ENCODE data around the gene RGS3.

Gene RGS3

DNA sequence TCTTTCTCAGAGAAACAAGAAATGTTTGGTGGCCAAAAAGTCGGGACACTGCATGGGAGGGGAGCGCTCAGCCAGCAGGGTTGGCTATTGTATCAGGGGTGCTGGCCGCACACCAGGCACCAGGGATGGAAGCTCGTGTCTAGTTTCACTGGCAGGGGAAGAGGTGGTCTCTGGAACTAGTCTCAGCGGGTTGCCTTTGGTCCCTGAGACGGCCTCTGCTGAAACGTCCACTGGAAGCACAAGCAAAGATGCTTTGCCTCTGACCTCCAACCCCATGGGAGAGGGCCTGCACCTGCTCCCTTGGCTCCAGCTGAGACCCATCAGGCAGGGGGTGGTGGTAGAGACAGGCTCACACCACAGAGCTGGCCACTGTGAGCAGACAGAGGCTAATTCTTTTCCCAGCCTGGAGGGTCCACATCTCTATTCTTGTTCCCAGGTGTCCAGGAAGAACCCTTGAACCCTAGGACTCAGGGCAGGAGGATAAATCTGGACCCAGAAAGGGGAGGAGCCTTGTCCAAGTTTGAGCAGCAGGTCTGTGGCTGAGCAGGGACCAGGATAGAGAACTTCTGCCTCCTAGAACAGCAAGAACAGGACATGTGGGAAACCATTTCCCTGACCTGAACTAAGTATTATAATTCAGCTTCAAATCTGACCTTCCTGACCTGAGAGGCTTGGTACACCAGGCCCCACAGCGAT lies 102.6 kb downstream of the RGS3 start:
- DNase-seq (ENCODE audit: low read depth), result no peak
- TF ChIP-seq, protein P1, sequence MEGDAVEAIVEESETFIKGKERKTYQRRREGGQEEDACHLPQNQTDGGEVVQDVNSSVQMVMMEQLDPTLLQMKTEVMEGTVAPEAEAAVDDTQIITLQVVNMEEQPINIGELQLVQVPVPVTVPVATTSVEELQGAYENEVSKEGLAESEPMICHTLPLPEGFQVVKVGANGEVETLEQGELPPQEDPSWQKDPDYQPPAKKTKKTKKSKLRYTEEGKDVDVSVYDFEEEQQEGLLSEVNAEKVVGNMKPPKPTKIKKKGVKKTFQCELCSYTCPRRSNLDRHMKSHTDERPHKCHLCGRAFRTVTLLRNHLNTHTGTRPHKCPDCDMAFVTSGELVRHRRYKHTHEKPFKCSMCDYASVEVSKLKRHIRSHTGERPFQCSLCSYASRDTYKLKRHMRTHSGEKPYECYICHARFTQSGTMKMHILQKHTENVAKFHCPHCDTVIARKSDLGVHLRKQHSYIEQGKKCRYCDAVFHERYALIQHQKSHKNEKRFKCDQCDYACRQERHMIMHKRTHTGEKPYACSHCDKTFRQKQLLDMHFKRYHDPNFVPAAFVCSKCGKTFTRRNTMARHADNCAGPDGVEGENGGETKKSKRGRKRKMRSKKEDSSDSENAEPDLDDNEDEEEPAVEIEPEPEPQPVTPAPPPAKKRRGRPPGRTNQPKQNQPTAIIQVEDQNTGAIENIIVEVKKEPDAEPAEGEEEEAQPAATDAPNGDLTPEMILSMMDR (conservative IDR thresholded peaks at IDR 0.05; ENCODE audit: low read length), result no peak
- H3K4me3 ChIP-seq (ENCODE audit: low read length), result peak overlapping the region; percentile 88

DNA sequence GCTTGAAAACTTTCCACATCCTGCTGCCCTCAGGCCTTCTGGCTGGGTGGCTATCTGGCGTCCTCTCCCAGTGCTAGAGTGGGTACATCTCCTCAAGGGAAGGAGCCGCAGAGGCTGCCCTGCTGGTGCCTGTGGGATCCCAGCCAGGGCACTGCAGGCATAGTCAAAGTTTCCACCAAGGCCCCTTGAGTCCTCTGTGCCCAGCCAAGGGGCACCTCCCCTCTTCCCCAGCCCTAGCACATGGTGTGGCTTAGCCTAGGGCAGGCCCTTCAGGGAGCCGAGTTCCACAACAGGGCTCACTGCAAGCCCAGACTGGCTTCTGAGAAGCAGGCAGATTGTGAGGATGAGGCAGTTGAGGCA lies 103.2 kb downstream of the RGS3 start:
- H3K4me3 ChIP-seq (ENCODE audit: low read length), result peak overlapping the region; percentile 88
- DNase-seq (ENCODE audit: low read depth), result no peak
- TF ChIP-seq, protein P1 (conservative IDR thresholded peaks at IDR 0.05; ENCODE audit: low read length), result no peak

DNA sequence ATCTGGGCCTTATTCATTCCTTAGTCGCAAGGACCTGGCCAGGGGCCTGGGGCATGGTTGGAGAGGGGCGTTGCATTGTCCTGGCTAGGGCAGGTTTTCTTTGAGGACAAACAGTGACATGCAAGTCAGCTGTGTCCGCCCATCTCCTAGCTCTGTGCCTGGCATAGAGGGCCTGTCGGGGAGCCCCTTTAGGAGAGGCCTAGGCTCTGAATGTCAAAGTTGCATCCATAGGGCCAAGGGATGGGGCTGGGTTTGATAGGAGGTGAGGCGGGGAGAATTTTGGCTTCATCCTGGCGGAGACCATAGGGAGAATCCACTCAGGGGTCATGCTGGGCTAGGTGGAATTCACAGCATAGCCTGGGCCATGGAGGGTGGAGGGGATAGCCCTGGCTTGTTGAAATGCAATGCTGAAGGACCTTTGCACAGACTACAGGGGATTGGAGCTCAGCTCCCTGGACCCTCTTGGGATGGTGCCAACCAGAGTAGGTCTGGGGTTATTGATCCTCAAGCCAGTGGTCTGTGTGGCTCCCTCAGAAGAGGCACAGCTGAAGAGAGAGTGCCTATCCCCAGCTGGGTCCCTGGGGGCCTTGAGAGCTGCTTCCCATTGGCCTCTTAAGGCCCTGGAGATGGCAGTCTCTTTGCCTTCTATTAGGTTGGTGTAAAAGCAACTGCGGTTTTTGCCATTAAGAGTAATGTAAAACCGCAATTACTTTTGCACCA lies 104.0 kb downstream of the RGS3 start:
- no peak overlapping the region for H3K4me3 ChIP-seq (ENCODE audit: low read length)
- TF ChIP-seq, protein P1 (conservative IDR thresholded peaks at IDR 0.05; ENCODE audit: low read length), result no peak
- DNase-seq (ENCODE audit: low read depth), result no peak

DNA sequence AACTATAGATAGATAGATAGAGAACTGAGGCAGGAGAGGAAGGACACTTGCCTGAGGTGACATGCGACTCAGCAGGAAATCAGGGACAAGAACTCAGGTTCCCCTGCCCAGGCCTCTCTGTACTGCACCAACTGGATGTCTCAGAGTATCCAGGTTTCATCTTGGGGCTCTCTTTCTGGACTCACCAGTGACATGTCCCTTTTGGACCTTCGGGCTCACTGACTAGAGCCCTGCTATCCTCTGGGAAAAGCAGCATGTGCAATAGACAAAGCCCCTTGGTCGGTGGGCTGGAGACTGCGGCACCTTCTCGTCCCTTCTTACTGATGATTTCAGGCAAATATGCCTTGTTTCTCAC lies 104.5 kb downstream of the RGS3 start:
- no peak for DNase-seq (ENCODE audit: low read depth)
- TF ChIP-seq, protein P1 (conservative IDR thresholded peaks at IDR 0.05; ENCODE audit: low read length), result no peak
- H3K4me3 ChIP-seq (ENCODE audit: low read length), result no peak overlapping the region

DNA sequence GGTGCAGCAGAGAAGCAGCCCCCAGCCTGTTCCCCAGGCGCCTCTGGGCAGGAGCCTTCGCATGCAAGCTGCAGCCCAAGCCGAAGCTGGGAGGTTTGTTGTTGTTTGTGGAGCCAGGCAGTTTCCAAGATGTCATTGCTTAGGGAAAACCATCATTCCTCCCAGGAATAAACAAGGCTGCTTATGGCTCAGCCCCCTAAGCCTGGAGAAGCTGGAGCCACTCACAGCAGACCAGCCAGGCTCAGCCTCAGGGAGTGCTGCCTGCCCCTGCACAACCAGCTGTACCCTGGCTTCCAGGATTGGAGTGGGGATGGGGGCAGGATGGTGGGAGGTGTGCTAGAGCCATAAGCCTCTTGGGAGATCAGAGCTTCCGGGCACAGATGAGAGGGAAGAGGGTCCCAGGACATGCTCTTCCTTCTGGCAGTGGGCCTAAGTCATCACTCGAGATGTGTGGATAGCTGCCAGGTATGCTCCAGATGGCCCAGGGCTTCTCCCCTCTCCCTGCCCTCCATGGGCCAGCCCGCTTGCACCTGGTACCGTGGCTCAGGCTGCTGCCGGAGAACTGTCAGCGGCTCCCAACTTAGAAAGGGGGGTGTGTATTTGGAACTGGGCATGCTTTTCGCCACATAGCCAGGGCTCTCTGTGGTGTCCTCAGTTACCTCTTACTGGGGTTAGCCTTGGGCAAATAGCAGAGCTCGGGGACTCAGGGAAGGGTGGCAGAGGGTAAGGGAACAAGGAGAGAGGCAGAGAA lies 105.2 kb downstream of the RGS3 start:
- DNase-seq (ENCODE audit: low read depth), result no peak
- TF ChIP-seq, protein P1 (conservative IDR thresholded peaks at IDR 0.05; ENCODE audit: low read length), result no peak
- H3K4me3 ChIP-seq (ENCODE audit: low read length), result no peak overlapping the region

DNA sequence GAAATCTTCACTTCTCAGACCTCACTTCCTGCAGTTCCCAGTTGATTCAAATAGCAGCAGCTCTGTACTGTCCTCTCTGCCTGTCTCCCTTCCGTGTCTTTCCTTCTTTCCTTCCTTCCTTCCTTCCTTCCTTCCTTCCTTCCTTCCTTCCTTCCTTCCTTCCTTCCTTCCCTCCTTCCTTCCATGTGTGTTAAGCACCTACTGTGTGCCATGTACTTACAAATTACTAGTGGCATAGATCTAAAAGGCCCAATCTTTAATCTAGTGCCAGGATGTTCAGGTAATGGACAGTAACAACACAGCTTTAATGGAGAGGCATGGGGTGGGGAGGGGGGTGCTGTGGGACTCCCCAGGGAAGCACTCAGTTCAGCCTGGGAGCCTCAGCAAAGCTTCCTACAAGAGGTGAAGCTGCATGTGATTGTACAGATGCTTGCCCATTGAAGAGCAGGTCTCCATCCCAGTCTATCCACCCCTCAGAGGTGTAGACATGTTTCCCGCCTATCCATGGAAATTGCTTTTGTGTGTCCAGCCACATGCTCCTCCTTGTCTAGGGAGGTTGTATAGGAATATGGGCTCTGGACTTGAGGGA lies 106.0 kb downstream of the RGS3 start:
- no peak overlapping the region for H3K4me3 ChIP-seq (ENCODE audit: low read length)
- no peak for DNase-seq (ENCODE audit: low read depth)
- TF ChIP-seq, protein P1 (conservative IDR thresholded peaks at IDR 0.05; ENCODE audit: low read length), result no peak
